Testis (tissue), 3 donors: ENCODE measurements around the gene LRFN2. TPM values are rescaled to one million over a fixed set of nuclear protein-coding genes. Genes with fewer than 3 reads are reported as not detected.

ENCODE experiments used
- DNase-seq: peaks from one replicate; pipeline ENCODE4 v3.0.0-alpha.2; 2019
- H3K27ac ChIP-seq, 2 donors: fragments of 200-600 bp; sonication (generic); one replicate each; pipeline ENCODE4 v1.5.1; 2019
- H3K27me3 ChIP-seq: fragments of 200-600 bp; sonication (generic); one replicate; pipeline ENCODE4 v1.5.1; 2019
- H3K36me3 ChIP-seq: fragments of 200-600 bp; sonication (generic); one replicate; pipeline ENCODE4 v1.5.1; 2017; ENCODE audit warnings: low read depth; ENCODE audit errors: missing control alignments
- H3K4me1 ChIP-seq: fragments of 200-600 bp; sonication (generic); one replicate; pipeline ENCODE4 v1.5.1; 2019
- H3K4me3 ChIP-seq, 2 donors: fragments of 200-600 bp; sonication (generic); one replicate each; pipeline ENCODE4 v1.5.1; 2017 to 2019
- H3K9me3 ChIP-seq: fragments of 200-600 bp; sonication (generic); one replicate; pipeline ENCODE4 v1.5.1; 2017
- CTCF ChIP-seq, 3 experiments: fragments of 450-650 bp in 2 of 3; fragments of 200-600 bp in 1 of 3; sonication (generic) in 1 of 3; IDR thresholded peaks; one replicate each; pipeline ENCODE4 v1.5.1; 2016 to 2019; ENCODE audit warnings: antibody characterized with exemption in 3 of 3, mild to moderate bottlenecking in 2 of 3, moderate library complexity in 1 of 3
- POLR2A ChIP-seq: fragments of 450-650 bp; IDR thresholded peaks from one replicate; pipeline ENCODE4 v1.6.1; 2017; ENCODE audit warnings: antibody characterized with exemption, mild to moderate bottlenecking, moderate library complexity
- WGBS, 2 donors: methylation state at CpG; one replicate each; pipeline ENCODE4 v1.1.5; 2018; 5-methylcytosine and 5-hydroxymethylcytosine counted together
- intact Hi-C: fragments of 100-400 bp; cut with DNase I; formaldehyde crosslinking; loops from one replicate; pipeline ENCODE4 v1.15.1; 2023; ENCODE audit warnings: low total_unique reads
- polyA plus RNA-seq: library from polyadenylated mRNA; stranded (reverse); fragments of 350-450 nt; fragmentation: Illumina TruSeq; extraction: RNeasy Lipid Tissue Mini Kit (QIAGEN cat#74804); gene quantifications from one replicate; pipeline ENCODE4 v1.2.3, GENCODE V29; 2014; ENCODE audit warnings: low read depth, low replicate concordance; ENCODE audit not compliant: insufficient read depth
- total RNA-seq, 2 donors: library from RNA; depleted of rRNA; stranded (reverse); fragments of >200 nt; gene quantifications; one replicate each; pipeline ENCODE4 v1.2.3, GENCODE V29; 2016

The LRFN2 gene
- total and polyA plus RNA-seq, 3 donors from 2014 or later: 1.1 to 3.3 (median 1.6) TPM

- Histone ChIP-seq H3K27ac (no peak overlapping the region), H3K4me1 (no peaks in the 10 kb centered on the region), H3K27me3 (no peaks in the 10 kb centered on the region), H3K4me3 (no peak overlapping the region), H3K36me3 (no peaks in the 10 kb centered on the region), H3K9me3 (no peaks in the 10 kb centered on the region)
- DNase-seq: no peak
- TF ChIP-seq POLR2A (no peak), CTCF (IDR thresholded peaks at IDR 0.05) (no peak)
- intact Hi-C loops: no loop called here
- 96% methylated on average over 6 of the region's 6 CpGs for WGBS, 2 donors
These were observed 228.4 kb downstream of the LRFN2 start for GRCh38 chr6:40358473-40359460.

- 42% methylated on average over 2 of the region's 2 CpGs for WGBS, 2 donors
- Histone ChIP-seq H3K9me3 (no peaks in the 10 kb centered on the region), H3K27me3 (no peaks in the 10 kb centered on the region), H3K4me1 (no peaks in the 10 kb centered on the region), H3K27ac (no peak overlapping the region), H3K36me3 (no peaks in the 10 kb centered on the region), H3K4me3 (no peak overlapping the region)
- intact Hi-C loops: no loop called here
- TF ChIP-seq CTCF (IDR thresholded peaks at IDR 0.05) (no peak), POLR2A (no peak)
- no peak for DNase-seq
These were observed 230.8 kb downstream of the LRFN2 start for GRCh38 chr6:40356242-40356910.

GRCh38 chr6:40355532-40355931 lies 231.6 kb downstream of the LRFN2 start:
- WGBS, 2 donors: 94 to 100% methylated on average over 2 of the region's 2 CpGs
- Histone ChIP-seq H3K4me1 (no peaks in the 10 kb centered on the region), H3K27me3 (no peaks in the 10 kb centered on the region), H3K4me3 (no peak overlapping the region), H3K9me3 (no peaks in the 10 kb centered on the region), H3K27ac (no peak overlapping the region), H3K36me3 (no peaks in the 10 kb centered on the region)
- intact Hi-C loops: no loop called here
- DNase-seq: no peak
- TF ChIP-seq POLR2A (no peak), CTCF (IDR thresholded peaks at IDR 0.05) (no peak)

- no peaks in the 10 kb centered on the region for H3K4me1 ChIP-seq
- intact Hi-C loops: no loop called here
- H3K27me3 ChIP-seq: no peaks in the 10 kb centered on the region
- no peak overlapping the region for H3K4me3 ChIP-seq
- DNase-seq: no peak
- no peaks in the 10 kb centered on the region for H3K36me3 ChIP-seq
- no peak for TF ChIP-seq CTCF (IDR thresholded peaks at IDR 0.05)
- TF ChIP-seq POLR2A: no peak
- H3K9me3 ChIP-seq: no peaks in the 10 kb centered on the region
- WGBS, 2 donors: 88 to 93% methylated on average over 1 of the region's 1 CpG
- H3K27ac ChIP-seq: no peak overlapping the region
These were observed 232.1 kb downstream of the LRFN2 start for GRCh38 chr6:40355066-40355465.
